GM19035 (cell line): Measurements from ENCODE around the gene UGT1A7.
"Not testable (repeated sequence)": the region's sequence is repeated elsewhere in the genome, so short reads cannot be mapped to it uniquely, and the experiment has no call there.

Experiments
- ATAC-seq: cut with Tn5 transposase; IDR thresholded peaks from one replicate; pipeline ENCODE4 v1.9.1; 2021; ENCODE audit not compliant: unreplicated experiment

The UGT1A7 gene

GRCh38 chr2:233680361-233681045 lies 1.2 kb upstream of the UGT1A7 start:
- ATAC-seq: no peak

- ATAC-seq: no peak
Observed at GRCh38 chr2:233684640-233685039, 2.9 kb downstream of the UGT1A7 start.

DNA sequence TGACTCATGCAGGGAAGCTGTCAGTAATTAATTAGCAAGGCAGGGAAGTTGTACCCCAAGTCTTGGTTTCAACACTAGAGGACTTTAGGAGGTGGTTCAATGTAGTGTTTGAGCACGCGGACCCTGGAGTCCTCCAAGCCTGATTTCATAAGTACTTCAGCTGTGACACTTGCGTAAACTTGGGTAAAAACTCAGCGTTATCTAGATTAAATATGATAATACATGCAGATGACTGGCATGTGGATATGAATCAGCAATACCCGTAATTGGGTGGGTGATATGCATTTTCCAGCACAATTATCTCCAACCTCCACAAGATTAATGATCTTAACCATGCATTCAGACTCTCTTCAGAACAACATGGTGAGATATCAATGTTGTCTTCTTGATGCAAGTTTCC lies 5.2 kb downstream of the UGT1A7 start:
- ATAC-seq: no peak

GRCh38 chr2:233688341-233688740 lies 6.6 kb downstream of the UGT1A7 start:
- no peak for ATAC-seq

GRCh38 chr2:233689031-233689430 lies 7.3 kb downstream of the UGT1A7 start:
- no peak for ATAC-seq

DNA sequence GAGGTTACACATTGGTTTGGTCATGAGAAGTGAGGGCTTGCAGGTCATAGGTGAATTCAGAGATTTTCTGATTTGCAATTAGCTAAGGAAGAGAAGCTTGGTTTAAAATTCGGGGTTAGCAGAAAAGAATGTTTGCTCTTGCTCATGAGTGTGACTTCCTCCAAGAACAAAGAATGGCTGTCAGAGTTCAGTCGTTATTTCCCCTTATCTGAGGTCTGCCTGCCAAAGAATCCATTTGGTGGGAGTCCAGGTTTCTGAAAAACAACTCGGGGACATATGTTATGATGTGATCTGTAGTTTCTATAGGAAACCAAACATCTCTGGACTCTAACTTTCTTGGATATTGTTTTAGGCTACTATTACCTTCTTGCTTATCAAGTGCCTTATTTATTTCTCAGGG lies 7.8 kb downstream of the UGT1A7 start:
- no peak for ATAC-seq

DNA sequence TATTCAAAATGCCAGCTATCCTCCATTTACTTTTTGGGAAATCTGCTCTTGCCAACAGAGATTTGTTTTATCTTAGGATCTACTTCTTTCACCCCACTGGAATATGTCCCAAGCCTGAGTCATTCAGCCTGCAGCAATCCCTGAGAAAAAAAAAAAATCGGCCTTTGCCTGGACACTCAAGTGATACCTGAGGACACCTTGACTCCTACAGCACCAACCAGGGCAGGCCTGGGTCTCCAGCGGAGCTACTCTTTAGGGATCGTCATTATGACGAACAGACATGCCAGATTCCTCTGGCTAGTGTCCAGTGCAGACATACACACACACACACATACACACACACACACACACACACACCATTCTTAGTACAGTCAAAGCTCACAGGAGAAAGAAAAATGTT lies 8.7 kb downstream of the UGT1A7 start:
- ATAC-seq: no peak

DNA sequence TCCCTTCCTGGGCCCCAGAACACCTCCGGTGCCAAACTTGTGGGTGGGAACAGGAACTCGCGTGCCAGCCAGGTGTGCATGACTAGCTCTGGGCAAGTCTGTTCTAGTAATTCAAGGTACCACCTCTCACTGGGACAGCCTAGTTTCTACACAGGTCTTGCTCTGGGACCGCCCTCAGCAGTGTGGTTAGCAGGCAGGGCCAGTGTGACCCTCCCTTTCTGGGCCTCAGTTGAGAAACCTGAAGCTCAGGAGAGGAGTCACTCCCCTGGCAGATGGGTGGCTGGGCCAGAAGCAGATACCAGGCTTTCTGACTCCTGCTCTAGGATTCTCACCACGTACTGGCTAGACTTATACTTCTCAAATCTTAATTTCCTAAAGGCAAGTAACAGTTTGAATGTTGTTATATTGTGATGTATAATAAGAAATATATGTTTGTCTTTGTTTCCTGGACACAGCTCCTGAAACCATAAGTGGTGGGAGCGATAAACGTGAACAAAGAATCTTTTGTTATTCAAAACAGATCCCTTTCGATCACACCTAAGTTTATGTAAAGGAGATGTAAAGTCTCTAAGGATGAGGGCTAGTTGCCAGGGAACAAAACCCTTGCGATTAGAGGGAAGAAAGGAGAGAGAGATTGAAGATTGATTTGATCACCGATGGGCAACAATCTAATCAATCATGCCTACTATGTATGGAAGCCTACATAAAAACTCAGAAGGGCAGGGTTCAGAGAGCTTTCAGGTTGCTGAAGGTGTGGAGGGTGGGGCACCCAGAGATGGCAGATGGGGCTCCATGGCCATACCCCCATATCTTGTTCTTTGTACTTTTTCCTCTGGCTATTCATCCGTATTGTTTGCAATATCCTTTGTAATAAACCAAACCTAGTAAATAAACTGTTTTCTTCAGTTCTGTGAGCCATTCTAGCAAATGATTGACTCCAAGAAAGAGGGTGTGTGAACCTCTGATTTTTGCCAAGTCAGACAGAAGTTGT lies 10.0 kb downstream of the UGT1A7 start:
- ATAC-seq: no peak

- no peak for ATAC-seq
Observed at GRCh38 chr2:233692648-233693047, 10.9 kb downstream of the UGT1A7 start, which contains the start of gene UGT1A6. Gene UGT1A6, plus strand, starts transcription at chr2:233692890. Its CDS starts 115 bp downstream, at chr2:233693005.

- no peak for ATAC-seq
Observed at GRCh38 chr2:233693963-233694362, 12.3 kb downstream of the UGT1A7 start.

GRCh38 chr2:233698740-233699139 lies 17.0 kb downstream of the UGT1A7 start:
- ATAC-seq: no peak

- no peak for ATAC-seq
Observed at GRCh38 chr2:233699424-233700027, 17.8 kb downstream of the UGT1A7 start.

DNA sequence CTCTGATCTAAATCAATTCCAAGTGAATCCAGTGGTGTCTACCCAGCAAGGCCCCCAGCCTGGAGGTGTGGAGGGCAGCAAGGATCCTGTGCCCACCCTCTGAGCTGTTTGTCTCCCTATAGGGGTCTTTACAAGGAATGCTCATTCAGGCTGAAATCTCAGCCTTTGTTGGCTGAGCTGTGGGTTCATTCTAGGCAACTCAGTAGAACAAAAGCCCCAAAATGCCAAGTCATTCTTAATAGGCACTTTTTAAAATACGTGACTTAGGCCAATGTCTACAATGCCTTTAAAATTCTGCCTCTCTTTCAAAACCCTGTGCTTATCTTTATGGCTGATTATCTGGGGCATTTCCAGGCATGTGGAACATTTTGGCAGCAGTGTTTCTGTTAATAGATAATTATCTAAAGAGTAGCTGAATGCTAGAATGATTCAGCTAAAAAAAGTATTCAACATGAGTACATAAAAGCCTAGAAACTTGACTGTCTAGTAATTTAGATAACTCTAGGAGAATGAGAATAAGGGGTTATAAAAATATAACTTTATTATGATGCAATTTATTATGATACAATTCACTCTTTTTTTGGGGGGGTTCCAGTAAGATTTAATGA lies 18.4 kb downstream of the UGT1A7 start:
- ATAC-seq: no peak

DNA sequence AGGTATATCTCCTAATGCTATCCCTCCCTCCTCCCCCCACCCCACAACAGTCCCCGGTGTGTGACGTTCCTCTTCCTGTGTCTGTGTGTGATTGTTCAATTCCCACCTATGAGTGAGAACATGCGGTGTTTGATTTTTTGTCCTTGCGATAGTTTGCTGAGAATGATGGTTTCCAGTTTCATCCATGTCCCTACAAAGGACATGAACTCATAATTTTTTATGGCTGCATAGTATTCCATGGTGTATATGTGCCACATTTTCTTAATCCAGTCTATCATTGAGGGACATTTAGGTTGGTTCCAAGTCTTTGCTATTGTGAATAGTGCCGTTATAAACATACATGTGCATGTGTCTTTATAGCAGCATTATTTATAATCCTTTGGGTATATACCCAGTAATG lies 19.1 kb downstream of the UGT1A7 start:
- ATAC-seq: not testable (repeated sequence)

DNA sequence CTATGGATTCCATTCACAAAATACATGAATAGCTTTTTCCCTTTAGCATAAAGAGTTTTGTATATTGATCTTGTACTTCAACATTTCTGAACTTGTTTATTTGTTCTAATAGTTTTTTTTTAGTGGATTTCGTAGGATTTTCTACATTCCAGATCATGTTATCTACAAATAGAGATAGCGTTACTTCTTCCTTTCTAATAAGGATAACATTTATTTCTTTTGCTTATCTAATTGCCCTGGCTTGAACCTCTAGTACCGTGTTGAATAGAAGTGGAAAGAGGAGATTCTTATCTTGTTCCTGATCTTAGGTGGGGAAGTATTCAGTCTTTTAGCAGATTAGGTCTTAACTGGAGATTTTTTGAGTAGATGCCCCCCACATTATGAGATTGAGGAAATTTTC lies 20.5 kb downstream of the UGT1A7 start:
- no peak for ATAC-seq

GRCh38 chr2:233705911-233706506 lies 24.3 kb downstream of the UGT1A7 start:
- ATAC-seq: no peak

GRCh38 chr2:233706720-233707119 lies 25.0 kb downstream of the UGT1A7 start:
- no peak for ATAC-seq

- no peak for ATAC-seq
Observed at GRCh38 chr2:233707940-233708644, 26.4 kb downstream of the UGT1A7 start.

- ATAC-seq: no peak
Observed at GRCh38 chr2:233708942-233709341, 27.2 kb downstream of the UGT1A7 start.

DNA sequence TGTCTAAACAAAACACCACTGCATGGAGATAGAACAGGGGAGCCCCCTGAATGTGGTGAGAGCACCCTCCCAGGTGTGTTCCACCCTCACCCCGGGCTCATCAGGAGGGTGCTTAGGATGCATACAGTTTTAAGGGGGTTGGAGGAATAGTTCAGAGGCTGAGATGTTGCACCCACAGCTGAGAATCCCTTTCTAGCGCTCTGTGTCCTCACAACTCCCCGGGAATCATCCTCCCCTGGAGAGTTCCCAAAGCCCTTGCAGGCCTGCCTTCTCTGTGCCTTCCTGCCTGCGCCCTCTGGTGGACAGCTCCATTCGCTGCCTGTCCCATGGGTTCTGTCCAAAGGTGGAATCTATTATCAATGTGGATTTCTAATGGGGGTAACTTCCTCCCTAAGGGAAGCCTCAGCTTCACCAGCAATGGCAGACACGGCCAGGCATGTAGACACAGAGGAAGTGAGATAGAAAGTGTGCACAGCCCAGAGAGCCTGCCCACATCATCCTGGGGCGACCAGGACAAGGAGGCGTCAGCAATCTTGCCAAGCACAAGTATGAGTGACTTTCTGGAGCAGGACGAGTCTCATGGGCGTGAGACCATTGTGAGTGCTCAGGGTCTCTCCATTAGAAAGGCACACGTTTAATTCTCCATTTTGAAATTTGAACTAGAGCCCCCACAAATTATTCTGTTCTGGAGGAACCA lies 29.8 kb downstream of the UGT1A7 start:
- no peak for ATAC-seq
